LNCaP clone FGC (cell line): ENCODE measurements around the gene CFAP54.
"Not testable (repeated sequence)": the region's sequence is repeated elsewhere in the genome, so short reads cannot be mapped to it uniquely, and the experiment has no call there.

Experiments
- DNase-seq: peaks from one replicate; pipeline ENCODE4 v3.0.0-alpha.2; 2011; ENCODE audit warnings: low read depth
- H3K4me3 ChIP-seq: 2 replicates; pipeline ENCODE4 v1.5.1; 2011; ENCODE audit warnings: mild to moderate bottlenecking, low read depth, low read length, control low read depth
- TF ChIP-seq, protein P1 (sequence below): IDR thresholded peaks from 2 replicates; pipeline ENCODE4 v1.5.1; 2012; ENCODE audit warnings: mild to moderate bottlenecking; ENCODE audit not compliant: control insufficient read depth, insufficient read depth; ENCODE audit errors: extremely low read depth

The CFAP54 gene

DNA sequence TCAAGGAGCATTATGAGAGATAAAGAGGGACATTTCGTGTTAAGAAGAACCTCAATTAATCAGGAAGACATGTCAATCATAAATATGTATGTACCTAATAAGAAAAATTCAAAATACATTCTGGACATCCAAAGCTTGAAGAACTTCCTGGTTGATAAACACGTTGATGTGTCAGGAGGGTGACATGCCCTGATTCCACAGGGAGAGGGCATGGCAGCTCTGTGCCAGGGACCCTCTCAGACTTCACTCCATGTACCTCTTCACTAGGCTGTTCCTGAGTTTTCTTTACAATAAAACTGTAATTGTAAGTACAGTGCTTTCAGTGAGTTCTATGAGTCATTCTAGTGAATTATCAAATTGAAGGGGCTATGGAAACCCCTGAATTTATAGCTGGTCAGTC, 163.5 kb downstream of the CFAP54 start:
- TF ChIP-seq, protein P1, sequence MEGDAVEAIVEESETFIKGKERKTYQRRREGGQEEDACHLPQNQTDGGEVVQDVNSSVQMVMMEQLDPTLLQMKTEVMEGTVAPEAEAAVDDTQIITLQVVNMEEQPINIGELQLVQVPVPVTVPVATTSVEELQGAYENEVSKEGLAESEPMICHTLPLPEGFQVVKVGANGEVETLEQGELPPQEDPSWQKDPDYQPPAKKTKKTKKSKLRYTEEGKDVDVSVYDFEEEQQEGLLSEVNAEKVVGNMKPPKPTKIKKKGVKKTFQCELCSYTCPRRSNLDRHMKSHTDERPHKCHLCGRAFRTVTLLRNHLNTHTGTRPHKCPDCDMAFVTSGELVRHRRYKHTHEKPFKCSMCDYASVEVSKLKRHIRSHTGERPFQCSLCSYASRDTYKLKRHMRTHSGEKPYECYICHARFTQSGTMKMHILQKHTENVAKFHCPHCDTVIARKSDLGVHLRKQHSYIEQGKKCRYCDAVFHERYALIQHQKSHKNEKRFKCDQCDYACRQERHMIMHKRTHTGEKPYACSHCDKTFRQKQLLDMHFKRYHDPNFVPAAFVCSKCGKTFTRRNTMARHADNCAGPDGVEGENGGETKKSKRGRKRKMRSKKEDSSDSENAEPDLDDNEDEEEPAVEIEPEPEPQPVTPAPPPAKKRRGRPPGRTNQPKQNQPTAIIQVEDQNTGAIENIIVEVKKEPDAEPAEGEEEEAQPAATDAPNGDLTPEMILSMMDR: no peak
- H3K4me3 ChIP-seq: no peak overlapping the region
- DNase-seq: no peak

DNA sequence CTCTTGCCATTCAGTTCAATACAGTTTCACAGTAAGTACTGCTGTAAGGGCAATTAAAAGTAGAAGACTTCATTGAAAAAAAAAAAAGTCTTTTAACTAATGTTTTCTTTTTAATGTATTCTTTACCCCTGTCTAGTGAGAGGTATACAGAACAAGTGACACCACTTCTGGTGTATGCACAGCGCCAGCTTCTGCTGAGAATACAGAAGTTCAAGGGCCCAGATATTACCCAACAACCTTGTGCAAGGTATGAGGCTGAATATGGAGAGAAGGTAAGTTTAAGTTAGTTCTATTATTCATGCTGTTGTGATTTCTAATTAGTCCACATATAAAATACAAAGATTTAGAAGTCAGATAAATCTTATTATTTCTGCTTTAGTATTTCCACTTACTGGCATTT, 168.7 kb downstream of the CFAP54 start:
- DNase-seq: no peak
- no peak overlapping the region for H3K4me3 ChIP-seq
- TF ChIP-seq, protein P1: peak; percentile 45

DNA sequence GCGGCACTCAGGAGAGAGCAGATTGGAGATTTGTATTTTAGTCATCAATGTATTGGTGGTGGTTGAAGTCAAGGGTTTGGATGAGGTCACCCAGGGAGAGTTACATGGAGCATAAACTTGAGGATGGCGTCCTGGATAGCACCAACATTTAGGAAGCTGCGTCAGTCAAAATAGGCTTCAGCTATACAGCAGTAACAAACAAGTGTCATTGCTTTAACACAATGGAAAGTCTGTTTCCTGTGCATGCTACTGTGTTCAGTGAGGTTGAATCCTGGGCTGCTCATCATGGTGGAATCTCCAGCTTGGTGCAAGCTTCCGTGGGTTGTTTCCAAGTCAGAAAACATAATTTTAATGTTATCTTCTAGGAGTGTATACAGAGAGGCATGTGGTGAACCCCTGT, 180.4 kb downstream of the CFAP54 start:
- no peak for DNase-seq
- TF ChIP-seq, protein P1: no peak
- H3K4me3 ChIP-seq: no peak overlapping the region

DNA sequence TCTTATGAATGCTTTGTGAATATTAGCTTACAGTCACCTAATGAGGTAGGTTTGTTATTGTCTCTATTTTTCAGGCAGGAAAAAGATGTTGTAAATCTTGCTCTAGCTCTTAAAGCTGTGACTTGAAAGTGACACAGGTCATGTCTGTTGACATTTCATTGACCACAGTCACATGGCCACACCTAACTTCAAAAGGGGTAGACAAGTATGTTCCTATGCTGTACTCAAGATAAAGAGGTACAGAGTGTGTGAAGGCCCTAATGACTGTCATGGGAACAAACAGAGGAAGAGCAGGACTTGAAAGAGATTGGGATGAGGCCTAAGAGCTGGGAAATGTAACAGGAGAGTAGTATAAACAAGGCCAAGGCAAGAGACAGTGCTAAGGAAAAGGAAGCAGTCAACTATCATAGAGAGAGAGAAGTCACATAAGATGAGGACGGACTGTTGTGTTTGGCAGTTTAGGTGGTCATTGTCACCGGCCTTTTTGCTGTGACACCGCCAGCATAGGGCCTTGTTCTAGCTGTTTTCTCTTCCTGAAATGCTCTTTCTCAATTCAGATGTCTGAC, 181.0 kb downstream of the CFAP54 start:
- TF ChIP-seq, protein P1: no peak
- no peak for DNase-seq
- no peak overlapping the region for H3K4me3 ChIP-seq

DNA sequence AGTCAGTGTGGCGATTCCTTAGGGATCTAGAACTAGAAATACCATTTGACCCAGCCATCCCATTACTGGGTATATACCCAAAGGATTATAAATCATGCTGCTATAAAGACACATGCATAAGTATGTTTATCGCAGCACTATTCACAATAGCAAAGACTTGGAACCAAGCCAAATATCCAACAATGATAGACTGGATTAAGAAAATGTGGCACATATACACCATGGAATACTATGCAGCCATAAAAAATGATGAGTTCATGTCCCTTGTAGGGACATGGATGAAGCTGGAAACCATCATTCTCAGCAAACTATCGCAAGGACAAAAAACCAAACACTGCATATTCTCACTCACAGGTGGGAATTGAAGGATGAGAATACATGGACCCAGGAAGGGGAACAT, 186.1 kb downstream of the CFAP54 start:
- H3K4me3 ChIP-seq, DNase-seq: not testable (repeated sequence)

DNA sequence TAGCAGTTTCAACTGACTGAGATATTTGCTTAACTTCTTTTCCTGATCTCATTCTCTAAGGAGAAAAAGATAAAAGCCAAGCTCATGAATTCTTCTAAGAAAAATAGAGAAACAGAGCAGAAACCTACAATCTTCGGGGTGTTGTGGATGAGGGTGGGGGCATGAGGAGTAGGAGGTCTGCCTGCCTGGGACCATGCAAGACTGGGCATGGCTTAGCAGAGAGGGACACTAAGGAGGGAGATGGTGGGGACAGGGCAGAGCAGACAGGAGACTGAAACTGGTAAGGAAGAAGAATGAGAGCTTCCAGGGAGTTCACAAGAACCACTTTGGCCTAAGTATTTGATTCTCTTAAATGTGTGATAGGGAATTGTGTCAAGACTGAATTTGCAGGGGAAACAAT, 188.0 kb downstream of the CFAP54 start:
- no peak for DNase-seq
- H3K4me3 ChIP-seq: no peak overlapping the region
- TF ChIP-seq, protein P1: no peak

DNA sequence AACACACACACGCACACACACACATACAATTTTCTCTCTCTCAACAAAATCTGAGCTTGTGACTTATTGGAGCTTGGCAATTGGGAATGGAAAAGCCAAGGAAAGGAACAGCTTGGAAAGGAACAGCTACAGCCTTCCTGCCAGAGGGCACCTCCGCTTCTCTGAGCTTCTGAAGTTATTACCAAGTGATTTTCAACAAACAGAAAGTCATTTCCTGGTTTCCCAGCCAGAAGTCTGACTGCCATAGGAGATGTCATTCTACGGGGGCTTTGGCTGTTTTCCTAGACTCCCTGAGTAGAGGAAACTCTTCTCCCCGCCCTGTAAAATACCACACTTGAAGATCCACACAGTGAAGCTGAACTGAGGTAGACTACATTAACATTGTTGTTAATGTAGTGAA, 198.3 kb downstream of the CFAP54 start:
- no peak overlapping the region for H3K4me3 ChIP-seq
- TF ChIP-seq, protein P1: no peak
- no peak for DNase-seq

DNA sequence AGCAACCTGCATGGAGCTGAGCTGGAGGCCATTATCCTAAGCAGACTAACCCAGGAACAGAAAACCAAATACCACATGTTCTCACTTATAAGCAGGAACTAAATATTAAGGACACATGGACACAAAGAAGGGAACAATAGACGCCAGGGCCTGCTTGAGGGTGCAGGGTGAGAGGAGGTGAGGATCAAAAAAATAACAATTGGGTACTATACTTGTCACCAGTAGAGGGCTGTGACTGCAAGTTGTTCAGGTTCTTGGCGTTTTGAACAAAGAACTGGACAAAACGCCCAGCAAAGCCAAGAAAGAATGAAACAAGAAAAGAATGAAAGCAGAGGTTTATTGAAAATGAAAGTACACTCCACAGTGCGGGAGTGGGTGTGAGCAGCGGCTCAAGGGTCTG, 209.1 kb downstream of the CFAP54 start:
- DNase-seq: no peak
- TF ChIP-seq, protein P1: peak; percentile 31

More for the DNA sequence above, 209.1 kb downstream of the CFAP54 start:
- H3K4me3 ChIP-seq: 0 out of 2 replicates have a peak overlapping the region, but pooled peaks have one; percentile 4
